Upper lobe of left lung (tissue), 6 donors: ENCODE data around the gene IL1RAP. TPM values are rescaled to one million over a fixed set of nuclear protein-coding genes. Genes with fewer than 3 reads are reported as not detected.

Experiments used
- ATAC-seq, 2 donors: fragments of 200-7000 bp; cut with Tn5 transposase; one replicate each; pipeline ENCODE4 v1.9.1; 2022; ENCODE audit warnings: mild to moderate bottlenecking in 2 of 2, moderate library complexity in 2 of 2; ENCODE audit not compliant: low FRiP score in 2 of 2
- DNase-seq, 2 donors: peaks; one replicate each; pipeline ENCODE4 v3.0.0-alpha.2; 2019 to 2020
- H3K27ac ChIP-seq, 4 donors: fragments of 200-600 bp; sonication (generic); one replicate each; pipeline ENCODE4 v1.5.1; 2016 to 2019
- H3K27me3 ChIP-seq, 4 donors: fragments of 200-600 bp; sonication (generic); one replicate each; pipeline ENCODE4 v1.5.1; 2017 to 2019
- H3K36me3 ChIP-seq, 4 donors: fragments of 200-600 bp; sonication (generic); one replicate each; pipeline ENCODE4 v1.5.1; 2016 to 2019
- H3K4me1 ChIP-seq, 4 donors: fragments of 200-600 bp; sonication (generic); one replicate each; pipeline ENCODE4 v1.5.1; 2018 to 2019
- H3K4me3 ChIP-seq, 4 donors: fragments of 200-600 bp; sonication (generic); one replicate each; pipeline ENCODE4 v1.5.1; 2017 to 2019; ENCODE audit warnings: mild to moderate bottlenecking in 2 of 4, moderate library complexity in 1 of 4
- H3K9me3 ChIP-seq, 4 donors: fragments of 200-600 bp; sonication (generic); one replicate each; pipeline ENCODE4 v1.5.1; 2018 to 2019
- EP300 ChIP-seq, 4 donors: sonication (generic); formaldehyde crosslinking; IDR thresholded peaks; one replicate each; pipeline ENCODE4 v1.5.1; 2017; ENCODE audit warnings: antibody characterized with exemption in 4 of 4, control low read depth in 2 of 4
- POLR2A ChIP-seq, 4 donors: fragments of 450-650 bp; IDR thresholded peaks; one replicate each; pipeline ENCODE4 v1.5.1; 2016 to 2017; ENCODE audit warnings: antibody characterized with exemption in 4 of 4, mild to moderate bottlenecking in 2 of 4
- POLR2AphosphoS5 ChIP-seq, 2 donors: sonication (generic); formaldehyde crosslinking; IDR thresholded peaks; one replicate each; pipeline ENCODE4 v1.5.1; 2017; ENCODE audit warnings: antibody characterized with exemption in 2 of 2
- WGBS, 2 donors: methylation state at CpG; one replicate each; pipeline ENCODE4 v1.1.5; 2017 to 2018; 5-methylcytosine and 5-hydroxymethylcytosine counted together
- total RNA-seq, 6 donors: library from RNA; depleted of rRNA in 4 of 6; stranded (reverse); fragments of >200 nt in 4 of 6; gene quantifications; one replicate each; pipeline versions ENCODE4 v1.1.0 to v1.2.1, GENCODE V29; 2016 to 2021
- TF ChIP-seq, protein P1 (sequence below), 6 experiments: fragments of 450-650 bp in 4 of 6; fragments of 200-600 bp in 2 of 6; sonication (generic) in 2 of 6; IDR thresholded peaks; one replicate each; pipeline ENCODE4 v1.5.1; 2016 to 2019; ENCODE audit warnings: antibody characterized with exemption in 6 of 6
- donor health status: DM: no; HTN: no; CAD: no; lungs with moderate emphysema.
- donor health status: DM: no; HTN: yes; CAD: no; lungs with severe emphysema.

IL1RAP gene
- total RNA-seq, 6 donors from 2014 or later = 6.3 to 29.8 (median 22.7) TPM

DNA sequence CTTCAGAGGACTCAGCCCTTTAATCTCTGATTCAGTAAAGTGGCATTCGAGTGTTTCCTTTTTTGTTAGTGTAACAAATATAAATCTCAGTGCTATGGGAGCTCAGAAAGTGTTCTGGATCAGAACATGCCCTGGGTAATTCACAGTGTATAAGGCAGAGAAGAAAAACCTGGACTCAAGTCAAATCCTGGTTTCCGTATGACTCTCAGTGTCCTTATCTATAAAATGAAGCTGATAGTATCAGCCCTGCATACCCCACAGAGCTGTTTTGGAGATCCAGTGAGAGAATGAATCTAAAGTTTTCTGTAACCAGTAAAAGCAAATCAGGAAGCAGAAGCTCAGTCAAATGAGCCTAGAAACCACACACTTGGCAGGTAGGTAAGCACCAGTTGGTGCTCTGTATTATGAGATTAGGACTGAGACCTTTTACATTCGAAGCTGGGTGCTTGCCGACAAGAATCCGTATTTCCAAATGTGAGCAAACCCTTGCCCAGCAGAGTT lies 67.2 kb downstream of the IL1RAP start:
- Histone ChIP-seq H3K4me3 (no peak overlapping the region), H3K4me1 (peaks cover 3 to 13% (median 6%) of the 10 kb centered on the region in 4 donors), H3K27me3 (no peaks in the 10 kb centered on the region), H3K27ac (peak overlapping the region in 1 of 4 donors; percentile 15), H3K36me3 (no peaks in the 10 kb centered on the region), H3K9me3 (no peaks in the 10 kb centered on the region)
- DNase-seq (no peak), ATAC-seq (no peak)
- 42 to 50% methylated on average over 5 of the region's 5 CpGs for WGBS, 2 donors
- TF ChIP-seq, protein P1, sequence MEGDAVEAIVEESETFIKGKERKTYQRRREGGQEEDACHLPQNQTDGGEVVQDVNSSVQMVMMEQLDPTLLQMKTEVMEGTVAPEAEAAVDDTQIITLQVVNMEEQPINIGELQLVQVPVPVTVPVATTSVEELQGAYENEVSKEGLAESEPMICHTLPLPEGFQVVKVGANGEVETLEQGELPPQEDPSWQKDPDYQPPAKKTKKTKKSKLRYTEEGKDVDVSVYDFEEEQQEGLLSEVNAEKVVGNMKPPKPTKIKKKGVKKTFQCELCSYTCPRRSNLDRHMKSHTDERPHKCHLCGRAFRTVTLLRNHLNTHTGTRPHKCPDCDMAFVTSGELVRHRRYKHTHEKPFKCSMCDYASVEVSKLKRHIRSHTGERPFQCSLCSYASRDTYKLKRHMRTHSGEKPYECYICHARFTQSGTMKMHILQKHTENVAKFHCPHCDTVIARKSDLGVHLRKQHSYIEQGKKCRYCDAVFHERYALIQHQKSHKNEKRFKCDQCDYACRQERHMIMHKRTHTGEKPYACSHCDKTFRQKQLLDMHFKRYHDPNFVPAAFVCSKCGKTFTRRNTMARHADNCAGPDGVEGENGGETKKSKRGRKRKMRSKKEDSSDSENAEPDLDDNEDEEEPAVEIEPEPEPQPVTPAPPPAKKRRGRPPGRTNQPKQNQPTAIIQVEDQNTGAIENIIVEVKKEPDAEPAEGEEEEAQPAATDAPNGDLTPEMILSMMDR (IDR thresholded peaks at IDR 0.05) = no peak

DNA sequence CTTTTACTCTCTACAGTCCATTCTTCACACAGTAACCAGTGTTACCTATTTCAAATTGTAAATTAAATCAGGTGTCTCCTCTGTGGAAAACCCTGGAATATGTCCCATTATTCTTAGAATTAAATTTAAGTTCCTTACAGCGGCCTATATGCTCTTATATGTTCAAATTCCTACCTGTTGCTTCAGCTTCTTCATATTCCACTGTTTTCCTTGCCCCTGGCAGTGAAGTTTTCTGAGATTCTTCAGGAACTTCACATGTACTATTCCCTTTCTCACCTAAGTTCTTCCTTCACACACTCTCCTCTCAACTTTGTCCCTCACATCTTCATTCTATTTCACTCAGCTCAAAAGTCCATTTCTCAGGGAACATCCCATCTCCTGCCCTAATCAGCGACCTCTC lies 68.8 kb downstream of the IL1RAP start:
- TF ChIP-seq POLR2AphosphoS5 (IDR thresholded peaks at IDR 0.05) = no peak
- no peak for TF ChIP-seq EP300 (IDR thresholded peaks at IDR 0.05)
- TF ChIP-seq, protein P1 (IDR thresholded peaks at IDR 0.05) = no peak
- no peak for TF ChIP-seq POLR2A (IDR thresholded peaks at IDR 0.05)
- Histone ChIP-seq H3K4me1 (peaks cover 3 to 17% (median 10%) of the 10 kb centered on the region in 4 donors), H3K9me3 (no peaks in the 10 kb centered on the region), H3K27ac (no peak overlapping the region), H3K36me3 (no peaks in the 10 kb centered on the region), H3K27me3 (no peaks in the 10 kb centered on the region), H3K4me3 (no peak overlapping the region)
- 92 to 100% methylated on average over 2 of the region's 2 CpGs for WGBS, 2 donors
- ATAC-seq (no peak), DNase-seq (no peak)

DNA sequence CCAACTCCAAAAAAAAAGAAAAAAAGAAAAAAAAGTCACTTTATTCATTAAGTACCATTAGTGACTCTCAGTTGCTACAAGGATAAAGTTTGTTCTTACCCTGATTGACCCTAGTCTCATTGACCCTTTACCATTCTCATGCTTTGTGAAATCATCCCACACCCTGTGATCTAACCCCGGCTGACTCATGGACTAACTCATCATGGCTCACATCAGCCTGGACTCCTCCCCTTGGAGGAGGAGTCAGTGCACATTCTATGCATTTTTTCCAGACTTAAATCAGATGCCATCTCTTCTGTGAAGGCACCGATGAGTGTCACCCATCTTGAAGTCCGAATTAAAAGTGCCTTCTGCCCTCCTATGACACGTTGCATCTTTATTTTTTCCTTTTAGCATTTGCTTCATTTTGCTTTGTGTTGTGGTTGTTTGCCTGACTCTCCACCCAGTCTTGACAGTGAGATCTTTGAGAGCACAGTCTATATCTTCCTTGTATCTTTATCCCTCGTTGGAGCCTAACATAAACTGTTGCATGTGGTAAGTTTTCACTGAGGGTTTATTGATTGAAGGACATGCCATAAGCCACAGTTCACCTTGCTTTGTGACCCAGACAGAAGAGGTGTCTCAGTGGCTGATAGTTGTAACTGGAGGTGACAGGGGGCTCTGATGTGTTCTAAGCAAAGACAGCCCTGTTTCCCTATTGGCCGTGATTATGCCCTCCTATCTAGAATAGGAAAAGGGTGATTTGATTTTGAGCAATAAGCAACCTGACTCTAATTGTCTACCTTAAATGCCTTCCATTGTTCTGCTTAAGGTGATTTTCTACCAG lies 72.1 kb downstream of the IL1RAP start:
- WGBS, 2 donors = 66 to 71% methylated on average over 6 of the region's 6 CpGs
- Histone ChIP-seq H3K27ac (peak overlapping the region in 2 of 4 donors; percentile 7 to 14), H3K9me3 (no peaks in the 10 kb centered on the region), H3K27me3 (no peaks in the 10 kb centered on the region), H3K36me3 (no peaks in the 10 kb centered on the region), H3K4me3 (no peak overlapping the region), H3K4me1 (peaks cover 1 to 16% (median 7%) of the 10 kb centered on the region in 4 donors)
- TF ChIP-seq POLR2AphosphoS5 (IDR thresholded peaks at IDR 0.05) (peak; percentile 52 to 53), EP300 (IDR thresholded peaks at IDR 0.05) (peak in 1 of 4 donors; percentile 80), POLR2A (IDR thresholded peaks at IDR 0.05) (no peak)
- ATAC-seq = peak; percentile 74 to 94
- peak in 1 of 2 donors; percentile 65 for DNase-seq

DNA sequence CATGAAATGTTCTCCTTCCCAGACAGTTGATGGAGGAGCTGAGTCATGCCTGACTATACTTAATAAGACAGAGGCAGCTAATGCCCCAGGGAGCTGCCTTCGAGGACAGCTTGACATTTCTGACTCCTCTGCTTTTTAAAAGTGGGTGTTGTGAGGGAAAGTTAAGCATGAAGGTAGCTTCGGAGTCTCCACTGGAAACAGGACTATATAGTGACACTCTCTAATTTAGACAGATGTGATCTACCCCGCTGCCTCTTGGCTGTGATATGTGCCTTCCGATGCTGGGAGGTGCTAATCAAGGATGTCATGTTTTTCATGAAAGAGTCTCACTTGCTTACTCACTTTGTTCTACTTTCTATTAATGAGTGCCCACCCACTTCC lies 72.7 kb downstream of the IL1RAP start:
- H3K27me3 ChIP-seq = no peaks in the 10 kb centered on the region
- H3K27ac ChIP-seq = peak overlapping the region in 1 of 4 donors; percentile 14
- no peaks in the 10 kb centered on the region for H3K36me3 ChIP-seq
- ATAC-seq = peak in 1 of 2 donors; percentile 50
- TF ChIP-seq POLR2A (IDR thresholded peaks at IDR 0.05) (no peak), EP300 (IDR thresholded peaks at IDR 0.05) (no peak), POLR2AphosphoS5 (IDR thresholded peaks at IDR 0.05) (no peak)
- TF ChIP-seq, protein P1 (IDR thresholded peaks at IDR 0.05) = no peak
- no peak for DNase-seq
- H3K4me1 ChIP-seq = peaks cover 0 to 14% (median 6%) of the 10 kb centered on the region in 4 donors
- 67 to 73% methylated on average over 4 of the region's 4 CpGs for WGBS, 2 donors
- no peak overlapping the region for H3K4me3 ChIP-seq
- no peaks in the 10 kb centered on the region for H3K9me3 ChIP-seq

DNA sequence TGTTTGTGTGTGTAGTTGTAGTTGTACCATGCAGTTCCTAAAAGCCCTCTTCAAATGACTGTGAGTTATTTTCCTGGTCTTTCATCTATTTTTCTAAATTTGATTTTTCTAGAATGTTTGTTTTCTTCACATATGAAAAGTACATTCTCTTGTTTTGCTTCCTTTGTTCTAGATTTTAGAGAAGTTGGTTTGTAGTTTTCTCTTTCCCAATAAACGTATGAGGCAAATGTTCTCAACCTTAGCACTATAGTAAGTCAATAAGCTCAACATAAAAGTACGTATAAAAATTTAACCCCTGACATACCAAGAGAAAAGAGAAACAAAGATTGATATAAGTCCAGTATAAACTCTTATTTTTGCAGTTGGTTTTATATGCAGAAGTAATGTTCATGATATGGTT lies 74.7 kb downstream of the IL1RAP start:
- Histone ChIP-seq H3K36me3 (no peaks in the 10 kb centered on the region), H3K4me3 (no peak overlapping the region), H3K27me3 (no peaks in the 10 kb centered on the region), H3K9me3 (no peaks in the 10 kb centered on the region), H3K4me1 (peaks cover 0 to 14% (median 6%) of the 10 kb centered on the region in 4 donors), H3K27ac (peak overlapping the region in 2 of 4 donors; percentile 7 to 49)
- DNase-seq (no peak), ATAC-seq (no peak)
- TF ChIP-seq POLR2A (IDR thresholded peaks at IDR 0.05) = no peak
- TF ChIP-seq EP300 (IDR thresholded peaks at IDR 0.05) = no peak
- TF ChIP-seq POLR2AphosphoS5 (IDR thresholded peaks at IDR 0.05) = no peak
- TF ChIP-seq, protein P1 (IDR thresholded peaks at IDR 0.05) = no peak
- 45 to 59% methylated on average over 2 of the region's 2 CpGs for WGBS, 2 donors
